Activated T-cell treated with anti-CD3 and anti-CD28 coated beads for 48 hours (primary cell): ENCODE results near the gene ZNF785.
"Not testable (repeated sequence)": the region's sequence is repeated elsewhere in the genome, so short reads cannot be mapped to it uniquely, and the experiment has no call there.

Source experiments
- DNase-seq: peaks from one replicate; pipeline ENCODE4 v3.0.0-alpha.2; 2020; ENCODE audit warnings: low read depth

ZNF785 gene

GRCh38 chr16:30539986-30540526, 45.4 kb downstream of the ZNF785 start:
- DNase-seq: not testable (repeated sequence)

DNA sequence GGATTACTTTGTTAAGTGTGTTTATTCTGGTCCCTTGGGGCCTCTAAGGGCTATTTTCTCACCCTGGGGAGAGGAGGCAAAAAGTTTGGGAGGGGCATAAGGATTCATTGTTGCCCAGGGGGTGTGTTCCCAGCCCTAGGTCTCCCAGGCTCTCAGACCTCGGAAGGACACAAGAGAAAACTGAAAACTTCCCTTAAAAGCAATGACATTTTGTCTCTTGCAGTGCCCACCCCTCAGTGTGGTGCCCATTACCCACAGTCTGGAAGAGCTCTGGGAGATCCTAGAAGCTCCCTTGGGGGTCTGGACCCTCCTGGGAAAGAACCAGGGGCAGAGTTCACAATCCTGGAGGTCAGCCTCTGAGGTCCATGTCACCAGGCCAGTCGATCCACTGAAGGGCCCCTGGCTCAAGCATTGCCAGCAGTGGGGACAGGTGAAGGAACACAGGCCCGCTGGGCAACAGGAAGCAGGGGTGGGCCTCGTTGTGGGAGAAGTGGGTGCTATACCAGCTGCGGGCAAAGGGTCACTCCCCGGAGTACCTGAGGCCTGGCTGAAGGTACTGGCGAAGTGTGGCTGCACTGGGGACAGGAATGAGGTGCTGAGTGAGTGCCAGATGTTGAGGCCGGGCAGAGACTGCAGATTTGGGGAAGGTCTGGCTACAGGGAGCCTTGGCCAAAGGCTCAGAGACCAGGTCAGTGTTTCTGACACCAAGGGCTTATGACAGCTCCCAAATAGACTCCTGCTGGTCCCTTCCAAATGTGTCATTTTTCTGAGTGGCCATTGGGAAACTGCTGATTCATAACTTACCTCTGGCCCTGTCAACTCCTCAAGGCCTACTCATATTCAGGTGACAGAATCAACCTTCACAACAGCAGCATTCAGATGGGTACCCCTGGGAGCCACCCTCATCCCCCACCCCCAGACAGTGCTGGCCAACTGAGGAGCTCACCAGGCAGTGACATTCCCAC, 46.2 kb downstream of the ZNF785 start:
- no peak for DNase-seq

- DNase-seq: not testable (repeated sequence)
These were observed 49.0 kb downstream of the ZNF785 start for GRCh38 chr16:30536391-30537024.

DNA sequence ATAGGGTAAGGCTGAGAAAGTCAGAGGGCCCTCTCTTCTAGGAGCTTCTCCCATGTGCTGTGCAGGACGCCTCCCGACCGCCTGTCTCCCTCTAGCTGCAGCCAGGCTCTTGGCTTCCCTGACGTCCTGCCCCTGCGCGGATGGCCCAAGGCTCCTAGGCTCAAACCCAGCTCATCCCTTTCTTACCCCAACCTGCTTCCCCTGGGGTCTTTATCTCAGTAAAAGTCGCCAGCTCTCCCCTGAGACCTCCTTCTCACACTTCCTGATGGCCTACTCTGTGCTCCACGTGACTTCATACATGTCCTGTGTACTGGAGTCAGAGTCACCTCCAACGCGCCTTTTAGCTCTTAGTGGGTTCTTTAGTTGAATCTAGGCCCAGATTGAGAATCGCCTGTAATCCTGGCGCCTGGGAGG, 49.7 kb downstream of the ZNF785 start:
- peak; percentile 59 for DNase-seq

- DNase-seq: no peak
These were observed 50.3 kb downstream of the ZNF785 start for GRCh38 chr16:30535106-30535776.

- DNase-seq: peak; percentile 88
These were observed 51.0 kb downstream of the ZNF785 start, which contains the start of gene ZNF747 for GRCh38 chr16:30534368-30535105. Gene ZNF747 (minus strand): TSS chr16:30534858. CDS start chr16:30534679, 179 bp downstream.

DNA sequence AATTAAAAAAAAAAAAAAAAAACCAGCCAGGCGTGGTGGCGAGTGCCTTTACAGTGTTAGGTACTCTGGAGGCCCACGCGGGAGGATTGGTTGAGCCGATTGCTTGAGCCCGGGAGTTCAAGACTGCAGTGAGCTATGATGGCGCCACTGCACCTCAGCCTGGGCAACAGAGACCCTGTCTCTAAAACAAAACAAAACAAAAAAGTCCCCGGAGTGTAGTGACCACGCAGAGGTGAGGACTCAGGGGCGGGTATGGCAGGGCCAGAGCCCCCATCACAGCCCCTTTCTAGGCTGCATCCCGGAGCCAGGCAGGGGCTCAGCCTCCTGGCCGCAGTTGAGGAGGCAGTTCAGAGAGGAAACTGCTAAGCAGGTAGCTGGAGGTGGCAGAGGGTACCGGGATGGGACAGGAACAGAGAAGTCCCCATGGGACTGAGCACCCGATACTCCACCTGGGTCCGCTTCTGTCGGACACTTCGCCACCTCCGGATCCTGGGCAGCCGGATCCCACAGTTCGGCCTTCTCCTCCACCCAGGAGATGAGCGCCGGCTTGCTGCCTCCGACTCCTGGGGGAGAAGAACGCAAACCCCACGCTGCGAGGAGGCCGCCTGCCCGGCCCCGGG, 51.6 kb downstream of the ZNF785 start:
- DNase-seq: no peak

GRCh38 chr16:30533146-30533522, 52.4 kb downstream of the ZNF785 start:
- no peak for DNase-seq

- no peak for DNase-seq
These were observed 53.0 kb downstream of the ZNF785 start for GRCh38 chr16:30532285-30533145.
